Endodermal cell (in vitro differentiated cells): ENCODE data around the gene LEPR. TPM values are rescaled to one million over a fixed set of nuclear protein-coding genes. Genes with fewer than 3 reads are reported as not detected.
A peak's percentile ranks its signal among the peaks of the same experiment; 100 is the strongest.

Experiments used
- DNase-seq: peaks from one replicate; pipeline ENCODE4 v3.0.0-alpha.2; 2017
- H3K27ac ChIP-seq: 2 replicates; pipeline ENCODE4 v1.5.1; 2013; ENCODE audit warnings: mild to moderate bottlenecking, low read depth, low read length, moderate library complexity
- H3K27me3 ChIP-seq: 2 replicates; pipeline ENCODE4 v1.6.1; 2013; ENCODE audit warnings: mild to moderate bottlenecking, low read length, moderate library complexity; ENCODE audit not compliant: insufficient read depth, control insufficient read depth, poor library complexity, severe bottlenecking
- H3K36me3 ChIP-seq: 2 replicates; pipeline ENCODE4 v1.7.0; 2013; ENCODE audit warnings: mild to moderate bottlenecking, low read length, moderate library complexity; ENCODE audit not compliant: control insufficient read depth, insufficient read depth
- H3K4me1 ChIP-seq: one replicate; pipeline ENCODE4 v1.7.0; 2013; ENCODE audit warnings: low read length; ENCODE audit not compliant: control insufficient read depth, insufficient read depth
- H3K4me3 ChIP-seq: 2 replicates; pipeline ENCODE4 v1.5.1; 2013; ENCODE audit warnings: mild to moderate bottlenecking, low read length, moderate library complexity
- H3K9ac ChIP-seq: 2 replicates; pipeline ENCODE4 v1.6.1; 2013; ENCODE audit warnings: mild to moderate bottlenecking, low read length, moderate library complexity; ENCODE audit not compliant: poor library complexity, severe bottlenecking; ENCODE audit errors: extremely low read depth
- H3K9me3 ChIP-seq: 2 replicates; pipeline ENCODE4 v1.6.1; 2013; ENCODE audit warnings: mild to moderate bottlenecking, low read length, moderate library complexity; ENCODE audit not compliant: control insufficient read depth
- H3K27ac Mint-ChIP-seq: 2 replicates; pipeline ENCODE4 v1.8.0; 2020; ENCODE audit warnings: mixed read lengths
- H3K27me3 Mint-ChIP-seq: 2 replicates; pipeline ENCODE4 v1.8.0; 2021; ENCODE audit warnings: mild to moderate bottlenecking, mixed read lengths; ENCODE audit not compliant: insufficient read depth
- H3K36me3 Mint-ChIP-seq: 2 replicates; pipeline ENCODE4 v1.8.0; 2020; ENCODE audit warnings: low read depth, mixed read lengths
- H3K4me1 Mint-ChIP-seq: 2 replicates; pipeline ENCODE4 v1.8.0; 2020; ENCODE audit warnings: mixed read lengths
- H3K4me3 Mint-ChIP-seq: 2 replicates; pipeline ENCODE4 v1.8.0; 2020; ENCODE audit warnings: mild to moderate bottlenecking, moderate library complexity, mixed read lengths
- H3K9me3 Mint-ChIP-seq: 2 replicates; pipeline ENCODE4 v1.8.0; 2020; ENCODE audit warnings: mild to moderate bottlenecking, mixed read lengths
- CTCF ChIP-seq: fragments of 200-600 bp; sonication (generic); conservative IDR thresholded peaks from 2 replicates; pipeline ENCODE4 v1.5.0; 2021; ENCODE audit warnings: antibody characterized with exemption, mild to moderate bottlenecking
- WGBS, 2 experiments: methylation state at CpG; one replicate each; pipeline versions ENCODE4 v1.1.5 to v1.1.7; 2013; ENCODE audit warnings: missing lambda C conversion rate in 2 of 2, mixed read lengths in 1 of 2; ENCODE audit not compliant: insufficient coverage in 1 of 2, insufficient read length in 1 of 2; 5-methylcytosine and 5-hydroxymethylcytosine counted together
- total RNA-seq, 2 donors: library from RNA; stranded (reverse); fragmentation: NEBNext Ultra II Directional in 1 of 2; extraction: Animal tissue kit (Norgen Biotek cat#: 25700) in 1 of 2; gene quantifications; 2 replicates in 1 of 2; 3 replicates in 1 of 2; pipeline ENCODE4 v1.2.1, GENCODE V29; 2021

The LEPR gene
- total RNA-seq, 2 donors from 2014 or later: 7.2 to 11.1 TPM

DNA sequence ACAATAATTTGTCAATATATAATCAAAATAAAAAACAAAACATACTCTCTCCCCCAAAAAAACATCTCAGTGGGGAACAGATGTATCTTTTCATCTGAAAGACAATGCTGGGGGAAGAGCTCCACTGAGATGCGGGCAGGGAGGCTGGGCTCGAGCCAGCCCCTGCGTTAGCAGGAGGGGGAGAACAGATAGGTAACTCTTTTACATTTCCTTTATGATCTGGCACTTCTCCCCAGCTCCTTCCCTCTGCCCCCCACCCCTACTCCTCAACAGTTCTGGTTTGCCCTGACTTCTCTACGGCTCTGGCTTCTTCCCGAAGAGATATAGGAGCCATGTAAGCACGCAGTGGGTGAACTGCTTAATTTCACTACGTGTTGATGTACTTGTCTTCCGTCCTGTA lies 12.4 kb downstream of the LEPR start:
- Histone ChIP-seq H3K27me3 (no peaks in the 10 kb centered on the region), H3K9ac (no peak overlapping the region), H3K36me3 (peaks cover 44% of the 10 kb centered on the region), H3K4me3 (no peak overlapping the region), H3K27ac (no peak overlapping the region), H3K9me3 (no peaks in the 10 kb centered on the region), H3K4me1 (peaks cover 10% of the 10 kb centered on the region)
- no peak overlapping the region for H3K4me3 Mint-ChIP-seq
- H3K27me3 Mint-ChIP-seq: no peaks in the 10 kb centered on the region
- H3K27ac Mint-ChIP-seq: no peak overlapping the region
- H3K36me3 Mint-ChIP-seq: peaks cover 28% of the 10 kb centered on the region
- WGBS, 2 experiments: 40 to 50% methylated on average over 2 to 8 of the region's 8 CpGs
- H3K9me3 Mint-ChIP-seq: no peaks in the 10 kb centered on the region
- peak; percentile 62 for DNase-seq
- no peak for TF ChIP-seq CTCF
- peaks cover 17% of the 10 kb centered on the region for H3K4me1 Mint-ChIP-seq

- Histone ChIP-seq H3K27ac (no peak overlapping the region), H3K4me1 (peaks cover 10% of the 10 kb centered on the region), H3K9me3 (no peaks in the 10 kb centered on the region), H3K9ac (no peak overlapping the region), H3K27me3 (no peaks in the 10 kb centered on the region), H3K36me3 (peaks cover 35% of the 10 kb centered on the region), H3K4me3 (no peak overlapping the region)
- H3K4me3 Mint-ChIP-seq: no peak overlapping the region
- peak; percentile 55 for TF ChIP-seq CTCF
- peaks cover 22% of the 10 kb centered on the region for H3K4me1 Mint-ChIP-seq
- DNase-seq: no peak
- peaks cover 20% of the 10 kb centered on the region for H3K36me3 Mint-ChIP-seq
- no peaks in the 10 kb centered on the region for H3K9me3 Mint-ChIP-seq
- H3K27me3 Mint-ChIP-seq: no peaks in the 10 kb centered on the region
- peak overlapping the region; percentile 73 for H3K27ac Mint-ChIP-seq
- WGBS, 2 experiments: 84% methylated on average over 1 of the region's 1 CpG; no CpG with 5 or more reads in 1 of the 2 experiments
Observed at GRCh38 chr1:65434255-65434654, 13.8 kb downstream of the LEPR start.

DNA sequence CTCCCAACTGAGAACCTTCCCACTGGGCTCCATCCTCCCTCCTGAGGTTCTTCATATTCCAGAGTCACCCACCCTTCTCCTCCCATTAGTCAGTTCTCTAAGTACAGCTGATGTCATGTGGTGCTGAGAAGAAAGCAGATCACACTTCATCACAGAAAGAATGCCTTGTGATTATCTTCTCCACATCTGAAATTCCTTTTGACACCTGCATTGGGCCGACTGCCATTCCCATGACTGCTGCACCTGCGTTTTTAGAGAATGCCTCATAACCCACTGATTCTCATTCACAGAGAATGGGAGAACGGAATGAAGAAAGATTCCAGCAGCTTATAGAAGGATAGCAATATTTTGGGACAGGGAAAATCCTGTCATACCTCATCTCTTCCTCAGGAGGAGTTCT lies 14.3 kb downstream of the LEPR start:
- no peaks in the 10 kb centered on the region for H3K9me3 Mint-ChIP-seq
- peak; percentile 78 for DNase-seq
- peaks cover 30% of the 10 kb centered on the region for H3K36me3 ChIP-seq
- no peak overlapping the region for H3K9ac ChIP-seq
- H3K27ac Mint-ChIP-seq: peak overlapping the region; percentile 73
- 80 to 100% methylated on average over 1 to 3 of the region's 3 CpGs for WGBS, 2 experiments
- peaks cover 22% of the 10 kb centered on the region for H3K4me1 Mint-ChIP-seq
- no peak overlapping the region for H3K4me3 Mint-ChIP-seq
- no peaks in the 10 kb centered on the region for H3K27me3 Mint-ChIP-seq
- H3K9me3 ChIP-seq: no peaks in the 10 kb centered on the region
- no peak overlapping the region for H3K4me3 ChIP-seq
- no peak for TF ChIP-seq CTCF
- no peak overlapping the region for H3K27ac ChIP-seq
- peaks cover 20% of the 10 kb centered on the region for H3K36me3 Mint-ChIP-seq
- H3K27me3 ChIP-seq: no peaks in the 10 kb centered on the region
- peaks cover 10% of the 10 kb centered on the region for H3K4me1 ChIP-seq
